ENCODE measurements around the gene SPRY2.

GRCh38 chr13:80342471-80343371 lies 1.8 kb upstream of the SPRY2 start:
- peak; percentile 73 for TF ChIP-seq CTCF (IDR thresholded peaks at IDR 0.05; ENCODE audit: low read depth, low read length, poor library complexity, severe bottlenecking)
- TF ChIP-seq EZH2phosphoT487 (IDR thresholded peaks at IDR 0.05; ENCODE audit: borderline replicate concordance, low read length), result no peak
